Muscle of back (tissue), 11 donors: ENCODE results near the gene ZBTB7A. TPM values are rescaled to one million over a fixed set of nuclear protein-coding genes. Genes with fewer than 3 reads are reported as not detected.

Source experiments
- DNase-seq, 3 donors: peaks; one replicate each; pipeline versions ENCODE4 v3.0.0 to v3.0.0-alpha.2; 2013
- polyA plus RNA-seq, 10 donors: library from polyadenylated mRNA; unstranded; fragments of 120-200 nt; gene quantifications; one replicate each; pipeline ENCODE4 v1.2.1, GENCODE V29; 2013; ENCODE audit not compliant: insufficient read length in 10 of 10

Gene ZBTB7A
- polyA plus RNA-seq, 10 donors = 5.4 to 9.0 (median 8.0) TPM

DNA sequence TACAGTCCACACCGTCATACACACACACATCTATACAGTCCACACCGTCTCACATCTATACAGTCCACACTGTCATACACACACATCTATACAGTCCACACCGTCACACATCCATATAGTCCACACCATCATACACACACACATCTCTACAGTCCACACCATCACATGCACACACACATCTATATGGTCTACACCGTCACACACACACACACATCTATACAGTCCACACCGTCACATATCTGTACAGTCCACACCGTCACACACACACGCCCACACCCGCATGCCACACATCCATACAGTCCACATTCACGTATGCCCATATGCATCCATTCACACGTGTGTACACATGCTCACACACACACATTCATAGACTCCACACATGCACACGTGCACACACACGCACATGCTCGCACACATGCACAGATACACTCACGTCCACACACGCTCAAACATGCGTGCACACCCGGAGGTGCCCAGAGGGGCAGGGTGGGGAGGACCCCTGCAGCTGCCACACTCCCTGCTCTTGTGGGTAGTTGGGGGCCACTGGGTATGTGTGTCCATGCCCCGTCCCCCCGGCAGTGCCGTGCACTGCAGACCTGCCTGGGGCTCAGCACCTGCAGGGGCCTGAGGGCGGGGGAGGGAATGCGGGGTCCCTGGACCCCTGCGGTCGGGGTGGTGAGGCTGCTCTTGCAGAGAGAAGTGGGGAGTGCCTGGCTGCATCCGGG is 30.0 kb downstream of the ZBTB7A start:
- no peak for DNase-seq

DNA sequence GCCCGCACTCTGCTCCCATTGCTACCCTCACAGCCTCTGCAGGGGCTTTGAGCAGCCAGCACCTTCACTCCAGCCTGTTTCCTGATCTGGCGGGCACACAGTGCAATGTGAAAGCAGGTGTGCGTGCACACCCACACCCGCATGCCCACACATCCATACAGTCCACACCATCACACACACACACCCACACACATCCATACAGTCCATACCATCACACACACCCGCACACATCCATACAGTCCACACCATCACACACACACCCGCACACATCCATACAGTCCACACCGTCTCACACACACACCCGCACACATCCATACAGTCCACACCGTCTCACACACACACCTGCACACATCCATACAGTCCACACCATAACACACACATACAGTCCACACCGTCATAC is 31.1 kb downstream of the ZBTB7A start:
- DNase-seq = no peak

DNA sequence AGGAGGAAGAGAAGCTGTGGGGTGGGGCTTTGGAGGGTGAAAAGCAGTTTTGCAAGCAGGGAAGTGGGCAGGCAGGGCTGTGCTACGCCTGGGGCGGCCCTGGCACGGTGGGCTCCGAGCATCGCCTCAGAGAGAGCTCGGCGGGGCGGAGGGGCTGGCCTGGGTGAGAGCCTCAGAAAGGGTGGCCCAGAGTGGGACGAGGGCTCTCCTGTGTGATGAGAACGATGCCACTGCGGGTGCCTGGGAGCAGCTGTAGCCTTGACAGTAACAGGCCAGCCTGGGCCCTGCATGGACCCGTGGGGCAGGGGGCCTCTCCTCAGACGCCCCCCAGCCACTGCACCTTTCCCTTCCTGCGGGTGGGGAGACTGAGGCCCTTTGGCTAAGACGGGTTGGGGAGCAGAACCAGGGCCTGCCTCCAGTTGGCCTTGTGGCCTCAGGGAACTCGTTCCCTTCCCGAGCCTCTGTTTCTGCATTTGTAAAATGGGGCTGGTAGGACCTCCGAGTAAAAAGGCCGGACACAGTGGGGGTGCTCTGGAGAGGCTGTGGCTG is 31.6 kb downstream of the ZBTB7A start:
- DNase-seq = no peak

DNA sequence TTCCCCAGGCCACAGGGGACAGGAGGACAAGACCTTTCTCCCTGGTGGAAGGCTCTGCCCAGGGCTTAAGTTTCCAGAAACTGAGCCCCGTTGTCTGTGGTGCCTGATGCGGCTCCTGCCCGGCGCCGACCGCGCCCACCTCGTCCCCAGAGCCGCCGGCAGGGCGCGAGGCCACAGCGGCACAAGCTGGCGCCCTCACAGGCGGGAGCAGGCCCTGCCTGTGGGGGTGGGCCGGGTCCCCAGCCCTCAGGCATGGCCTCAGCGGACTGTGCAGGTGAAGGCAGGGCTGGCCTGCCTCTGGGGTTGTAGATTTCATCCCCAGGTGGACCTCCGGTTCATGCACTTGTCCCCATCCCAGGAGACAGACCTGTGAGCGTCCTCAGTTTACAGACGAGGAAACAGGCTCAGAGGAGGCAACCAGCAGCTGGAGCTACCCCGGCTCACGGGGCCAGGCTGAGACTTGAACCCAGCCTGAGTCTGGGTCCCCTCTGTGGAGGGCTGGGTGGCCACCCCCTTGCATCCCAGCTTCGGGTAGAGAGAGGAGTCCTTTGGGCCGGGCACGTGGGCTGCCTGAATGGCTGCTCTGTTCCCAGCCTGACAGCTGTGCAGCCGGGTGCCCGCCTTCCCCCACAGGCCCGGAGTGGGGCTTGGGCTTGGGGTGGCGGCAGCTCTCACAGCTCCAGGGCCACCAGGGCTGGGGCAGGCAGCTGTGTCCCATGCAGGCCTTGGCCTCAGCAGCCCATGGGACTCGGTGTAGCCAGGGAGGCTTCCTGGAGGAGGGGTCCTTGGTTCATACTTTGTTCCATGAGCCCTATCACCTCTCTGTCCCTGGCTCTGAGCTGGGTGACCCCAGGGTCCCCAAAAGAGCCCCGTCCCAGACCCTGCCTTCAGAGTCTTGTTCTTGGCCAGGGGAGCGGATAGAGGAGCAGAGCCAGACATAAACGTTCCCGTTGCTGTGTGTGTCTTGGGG is 32.4 kb downstream of the ZBTB7A start:
- DNase-seq = no peak

DNA sequence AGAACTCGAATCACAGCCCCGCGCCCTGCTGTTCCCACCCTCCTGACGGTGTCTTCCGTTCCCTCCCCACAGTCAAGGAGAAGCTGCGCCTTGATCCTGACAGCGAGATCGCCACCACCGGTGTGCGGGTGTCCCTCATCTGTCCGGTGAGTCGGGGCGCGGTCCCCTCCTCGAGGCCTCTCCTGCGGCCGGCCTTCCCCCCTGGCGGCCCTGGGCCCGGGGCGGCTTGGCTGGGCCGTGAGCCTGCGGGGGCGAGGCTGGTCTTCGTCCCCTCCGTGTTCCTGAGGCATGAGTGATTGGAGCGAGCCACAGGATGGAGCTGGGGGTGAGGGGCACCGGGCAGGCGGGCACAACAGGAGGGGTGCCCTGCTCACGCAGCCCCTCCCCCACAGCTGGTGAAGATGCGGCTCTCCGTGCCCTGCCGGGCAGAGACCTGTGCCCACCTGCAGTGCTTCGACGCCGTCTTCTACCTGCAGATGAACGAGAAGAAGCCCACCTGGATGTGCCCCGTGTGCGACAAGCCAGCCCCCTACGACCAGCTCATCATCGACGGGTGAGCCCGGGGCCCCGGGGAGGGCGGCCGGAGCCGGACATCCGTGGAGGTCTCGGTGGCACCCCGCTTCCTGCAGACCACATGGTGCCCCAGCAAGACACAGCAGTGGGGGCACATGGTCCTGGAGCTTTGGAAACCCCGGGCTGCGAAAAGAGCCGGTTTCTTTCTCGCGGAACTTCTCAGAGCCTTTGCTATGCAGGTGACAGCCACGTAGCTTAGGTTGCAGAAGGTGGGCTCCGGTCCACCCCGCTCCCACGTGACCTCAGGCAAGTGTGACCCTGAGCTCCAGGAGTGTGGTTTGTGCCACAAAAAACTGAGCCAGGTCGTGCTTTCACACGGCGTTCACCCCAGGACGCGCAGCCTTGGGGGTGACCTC is 33.4 kb downstream of the ZBTB7A start:
- DNase-seq = no peak

DNA sequence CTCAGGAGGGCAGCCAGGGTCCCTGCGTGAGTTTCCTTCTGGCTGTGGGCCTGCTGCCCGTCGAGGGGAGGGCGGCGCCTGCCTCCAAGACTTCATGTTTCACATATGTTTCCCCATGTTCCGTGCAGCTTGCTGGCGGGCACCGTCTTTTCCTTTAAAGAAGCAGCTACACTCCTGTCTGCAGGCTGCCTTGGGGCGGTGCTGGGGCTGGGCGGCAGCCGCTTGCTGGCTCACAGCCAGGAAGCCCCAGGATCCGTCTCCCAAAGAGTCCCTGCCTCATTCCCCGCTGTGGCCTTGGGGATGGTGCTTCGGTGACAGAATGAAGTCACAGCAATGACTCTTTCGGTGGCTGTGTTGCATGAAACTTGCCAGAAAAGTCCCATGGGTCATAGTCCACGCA is 34.3 kb downstream of the ZBTB7A start:
- DNase-seq = no peak

DNA sequence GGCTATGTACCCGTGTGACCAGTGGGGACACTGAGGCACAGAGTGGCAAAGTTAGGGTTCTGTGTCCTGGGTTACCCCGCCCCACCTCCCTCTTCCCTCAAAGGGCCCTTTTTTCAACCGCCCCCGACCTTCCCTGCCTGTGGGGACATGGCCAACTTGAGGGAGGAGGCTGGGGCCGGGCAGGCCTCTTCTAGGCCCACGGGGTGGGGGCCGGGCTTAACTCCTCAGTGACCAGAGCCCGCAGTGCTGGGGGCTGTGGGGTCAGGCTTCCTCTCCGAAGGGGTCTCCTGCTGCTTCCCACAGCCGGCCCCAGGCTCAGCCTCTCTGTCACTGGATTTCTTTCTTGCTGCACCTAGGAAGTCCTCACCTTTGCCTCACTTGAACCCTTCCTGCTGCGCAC is 35.3 kb downstream of the ZBTB7A start:
- DNase-seq = no peak

DNA sequence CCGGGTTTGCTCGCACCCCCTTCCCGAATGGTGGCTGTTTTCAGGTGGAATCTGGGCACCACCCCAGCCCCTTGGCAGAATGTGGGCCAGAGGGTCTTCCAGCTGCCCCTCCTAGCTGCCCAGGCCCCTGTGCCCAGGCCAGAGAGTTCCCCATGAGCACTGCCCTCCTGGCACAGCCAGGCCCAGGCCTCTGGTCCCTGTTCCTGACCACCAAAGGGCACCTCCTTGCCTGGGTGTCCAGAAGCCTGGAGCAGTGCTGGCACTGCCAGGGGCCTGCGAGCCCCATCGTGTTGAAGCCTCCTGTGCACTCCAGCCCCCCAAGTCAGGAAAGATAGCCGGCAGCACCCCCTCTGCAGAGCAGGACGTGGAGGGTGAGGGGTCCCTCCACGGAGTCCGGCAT is 35.7 kb downstream of the ZBTB7A start:
- no peak for DNase-seq

DNA sequence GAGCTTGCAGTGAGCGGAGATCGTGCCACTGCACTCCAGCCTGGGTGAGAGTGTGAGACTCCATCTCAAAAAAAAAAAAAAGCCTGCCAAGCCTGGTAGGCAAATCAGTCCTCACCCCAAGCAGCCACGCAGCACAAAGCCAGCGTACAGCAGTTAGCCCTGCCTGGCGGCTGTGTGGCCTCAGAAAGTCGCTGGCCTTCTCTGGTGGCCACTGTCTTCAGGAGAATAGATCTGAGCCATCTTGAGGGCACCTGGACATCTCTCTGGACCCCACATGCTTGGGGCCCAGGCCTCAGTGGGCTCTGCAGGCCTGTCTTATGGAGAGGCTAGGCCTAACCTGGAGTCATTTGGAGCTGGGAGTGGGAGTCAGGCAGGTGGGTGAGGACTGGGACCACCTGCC is 36.1 kb downstream of the ZBTB7A start:
- DNase-seq = no peak

DNA sequence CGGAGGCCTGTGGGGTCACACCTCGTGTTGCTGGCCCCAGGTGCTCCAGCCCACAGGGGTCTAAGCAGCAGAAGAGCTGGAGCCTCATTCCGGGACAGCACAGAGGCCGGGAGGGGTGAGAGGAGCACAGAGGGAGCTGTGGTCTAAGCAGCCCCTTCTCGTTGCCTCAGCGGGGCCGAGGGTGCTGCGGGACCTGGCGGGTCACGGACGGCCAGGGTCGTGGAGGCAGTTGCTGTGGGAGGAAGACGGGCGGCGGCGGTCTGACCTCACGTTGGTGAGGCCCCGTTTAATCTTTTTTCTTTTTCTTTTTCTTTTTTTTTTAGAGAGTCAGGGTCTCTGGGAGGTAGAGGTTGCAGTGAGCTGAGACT is 37.5 kb downstream of the ZBTB7A start:
- DNase-seq = no peak

DNA sequence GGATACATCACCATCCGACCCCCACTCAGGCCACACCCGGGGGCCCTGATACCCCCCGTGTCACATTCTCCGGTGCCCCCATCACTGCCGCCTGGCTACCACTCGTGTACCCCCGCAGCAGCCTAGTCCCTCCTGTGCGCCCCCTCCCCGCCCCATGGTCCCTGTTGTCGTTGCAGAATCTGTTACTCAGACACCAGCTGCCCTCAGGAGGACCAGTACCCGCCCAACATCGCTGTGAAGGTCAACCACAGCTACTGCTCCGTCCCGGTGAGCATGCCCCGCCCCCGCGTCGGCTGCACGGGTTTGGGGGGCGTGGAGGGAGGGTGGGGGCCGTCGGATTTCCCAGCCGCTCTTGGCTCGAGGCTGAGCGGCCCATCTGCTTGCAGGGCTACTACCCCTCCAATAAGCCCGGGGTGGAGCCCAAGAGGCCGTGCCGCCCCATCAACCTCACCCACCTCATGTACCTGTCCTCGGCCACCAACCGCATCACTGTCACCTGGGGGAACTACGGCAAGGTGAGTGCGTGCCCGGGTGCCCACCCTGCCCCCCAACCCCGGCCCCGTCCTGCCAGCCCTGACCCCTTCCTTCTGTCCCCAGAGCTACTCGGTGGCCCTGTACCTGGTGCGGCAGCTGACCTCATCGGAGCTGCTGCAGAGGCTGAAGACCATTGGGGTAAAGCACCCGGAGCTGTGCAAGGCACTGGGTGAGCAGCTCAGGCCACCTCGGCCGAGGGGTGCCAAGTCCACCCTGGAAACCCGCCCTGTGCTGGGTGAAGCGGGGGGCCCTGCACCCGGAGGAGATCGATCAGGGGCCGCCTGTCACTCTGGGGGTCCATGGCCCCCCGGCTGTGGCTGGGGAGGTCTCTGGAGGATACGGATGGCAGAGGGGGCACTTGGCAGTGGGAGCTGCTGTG is 38.1 kb downstream of the ZBTB7A start:
- DNase-seq = no peak

DNA sequence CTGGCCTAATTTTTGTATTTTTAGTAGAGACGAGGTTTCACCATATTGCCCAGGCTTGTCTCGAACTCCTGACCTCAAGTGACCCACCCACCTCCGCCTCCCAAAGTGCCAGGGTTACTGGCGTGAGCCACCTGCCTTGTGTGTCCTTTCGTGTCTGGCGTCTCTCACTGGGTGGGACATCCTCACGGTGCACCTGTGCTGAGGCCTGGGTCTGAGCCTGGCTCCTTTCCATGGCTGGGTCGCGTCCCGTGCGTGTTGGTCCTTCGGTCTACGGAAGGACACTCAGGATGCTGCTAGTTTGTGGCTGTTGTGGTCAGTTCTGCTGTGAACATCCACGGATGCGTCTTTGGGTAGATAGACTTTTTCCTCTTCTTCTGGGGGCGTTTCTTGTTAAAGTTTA is 39.6 kb downstream of the ZBTB7A start:
- DNase-seq = no peak

DNA sequence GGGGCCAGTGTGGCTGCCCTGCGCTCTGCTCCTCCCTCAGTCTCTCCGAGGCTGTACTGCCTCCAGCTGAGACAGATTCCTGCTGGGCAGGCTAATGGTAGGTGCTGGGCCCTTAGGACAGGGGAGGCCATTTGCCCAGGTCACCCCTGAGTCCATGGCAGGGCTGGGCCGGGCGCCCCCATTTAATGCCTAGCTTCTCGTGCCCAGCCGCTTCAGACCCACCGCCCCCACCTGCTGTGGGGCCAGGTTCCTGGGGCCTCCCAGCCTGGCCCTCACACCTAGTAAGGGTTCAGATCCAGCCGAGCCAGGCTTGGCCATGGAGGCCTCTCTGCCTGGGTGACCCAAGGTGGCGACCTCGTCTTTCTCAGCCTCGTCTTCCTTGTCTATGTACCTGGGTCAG is 41.4 kb downstream of the ZBTB7A start:
- no peak for DNase-seq

DNA sequence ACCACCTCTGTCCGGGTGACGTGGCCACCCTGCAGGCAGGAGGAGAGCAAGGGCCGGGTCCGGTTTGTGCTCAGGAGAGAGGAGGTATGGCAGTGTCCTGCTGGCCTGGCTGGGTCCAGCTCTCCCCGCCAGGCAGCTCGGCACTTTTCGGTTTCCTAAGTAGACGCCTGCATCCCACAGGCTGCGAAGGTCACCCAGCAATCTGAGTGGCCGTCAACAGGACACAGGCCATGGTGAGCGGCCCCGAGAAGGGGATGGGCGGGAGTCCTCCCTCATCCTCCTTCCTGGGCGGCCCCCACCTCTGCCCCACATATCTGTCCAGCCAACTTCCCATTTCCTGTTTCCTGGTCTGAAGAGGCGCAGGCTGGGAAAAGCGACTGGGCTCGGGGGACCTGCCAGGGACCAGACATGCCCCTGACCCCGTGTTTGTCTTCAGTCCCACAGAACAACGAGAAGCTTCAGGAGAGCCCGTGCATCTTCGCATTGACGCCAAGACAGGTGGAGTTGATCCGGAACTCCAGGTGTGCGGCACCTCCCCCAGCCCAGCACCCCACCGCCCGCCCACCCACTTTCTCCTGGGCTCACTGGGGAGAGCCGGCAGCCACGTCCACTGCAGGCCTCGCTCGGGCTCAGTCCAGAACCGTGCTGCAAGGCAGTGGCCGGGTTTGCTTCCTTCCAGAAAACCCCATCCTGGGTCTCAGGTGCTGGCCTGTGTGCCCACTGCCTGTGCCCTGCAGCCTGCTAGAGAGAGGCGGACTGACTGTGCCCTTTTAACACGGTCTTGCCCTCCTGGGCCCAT is 42.9 kb downstream of the ZBTB7A start:
- no peak for DNase-seq

DNA sequence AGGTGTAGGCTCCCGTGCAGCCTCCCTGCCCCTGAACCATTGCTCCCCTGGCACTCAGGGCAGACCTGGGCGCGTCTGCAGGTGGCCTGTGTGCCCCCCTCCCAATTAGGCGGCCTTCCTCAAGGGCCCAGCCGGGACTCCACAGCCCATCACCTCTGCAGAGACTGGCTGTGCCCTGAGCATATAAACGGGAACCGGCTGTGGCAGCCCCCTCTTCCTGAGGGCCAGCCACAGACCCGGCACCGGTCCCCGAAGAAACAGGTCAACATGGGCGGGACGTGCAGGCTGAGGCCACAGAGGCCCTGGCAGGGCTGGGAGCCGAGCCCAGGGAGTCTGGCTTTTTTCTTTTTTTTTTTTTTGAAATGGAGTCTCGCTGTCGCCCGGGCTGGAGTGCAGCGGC is 47.1 kb downstream of the ZBTB7A start:
- no peak for DNase-seq

DNA sequence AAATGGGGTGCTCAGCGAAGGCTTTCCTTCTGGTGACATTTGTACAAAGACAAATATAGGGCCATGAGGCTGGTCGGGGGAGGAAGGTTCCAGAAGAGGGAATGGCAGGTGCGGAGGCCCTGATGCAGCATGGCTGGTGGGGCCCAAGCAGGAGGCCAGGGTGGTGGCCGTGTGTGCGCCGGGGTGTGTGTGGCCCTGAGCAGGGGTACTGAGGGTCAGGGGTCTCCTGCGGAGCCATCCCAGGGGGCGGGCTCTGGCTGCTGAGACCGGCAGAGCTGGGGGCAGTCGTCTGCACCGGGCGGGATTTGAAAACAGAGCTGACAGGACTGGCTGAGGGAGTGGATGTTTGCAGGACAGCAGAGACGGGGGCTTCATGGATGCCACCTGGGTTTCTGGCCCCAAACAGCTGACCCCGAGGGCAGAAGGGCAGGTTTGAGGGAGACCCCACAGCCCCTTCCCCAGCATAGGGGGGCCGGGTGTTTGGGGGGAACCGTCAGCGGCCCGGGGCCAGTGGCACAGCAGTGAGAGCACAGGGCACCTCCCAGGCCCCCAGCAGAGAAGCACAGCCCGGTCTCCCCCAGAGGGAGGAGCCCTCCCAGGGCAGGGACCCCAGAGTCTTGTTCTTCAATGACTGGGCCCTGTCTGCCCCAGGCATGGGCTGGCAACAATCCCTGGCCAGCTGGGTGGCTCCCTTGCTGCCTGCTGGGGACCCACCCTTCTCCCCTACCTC is 47.8 kb downstream of the ZBTB7A start:
- DNase-seq = no peak

DNA sequence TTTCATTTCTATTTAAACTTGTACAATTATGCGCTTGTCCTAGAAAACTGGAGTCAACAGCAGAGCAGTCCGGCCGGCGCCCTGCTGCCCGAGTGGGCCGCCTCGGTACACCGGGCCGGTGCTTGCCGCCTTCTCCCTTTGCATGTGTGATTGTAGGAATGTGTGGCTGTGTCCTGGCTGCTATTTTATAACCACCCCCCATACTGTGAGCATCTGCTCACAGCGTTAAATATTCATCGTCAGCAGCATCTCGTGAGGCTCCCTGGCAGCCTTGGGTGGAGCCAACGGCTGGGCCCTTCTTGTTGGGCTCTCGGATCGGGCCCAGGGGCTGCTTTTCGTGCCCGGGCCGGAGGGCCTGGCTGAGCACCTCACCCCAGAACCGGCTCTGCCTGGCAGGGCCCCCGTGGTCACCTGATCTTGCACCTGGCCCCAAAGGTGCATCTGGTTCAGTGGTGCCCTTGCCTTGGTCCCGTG is 48.5 kb downstream of the ZBTB7A start:
- no peak for DNase-seq

DNA sequence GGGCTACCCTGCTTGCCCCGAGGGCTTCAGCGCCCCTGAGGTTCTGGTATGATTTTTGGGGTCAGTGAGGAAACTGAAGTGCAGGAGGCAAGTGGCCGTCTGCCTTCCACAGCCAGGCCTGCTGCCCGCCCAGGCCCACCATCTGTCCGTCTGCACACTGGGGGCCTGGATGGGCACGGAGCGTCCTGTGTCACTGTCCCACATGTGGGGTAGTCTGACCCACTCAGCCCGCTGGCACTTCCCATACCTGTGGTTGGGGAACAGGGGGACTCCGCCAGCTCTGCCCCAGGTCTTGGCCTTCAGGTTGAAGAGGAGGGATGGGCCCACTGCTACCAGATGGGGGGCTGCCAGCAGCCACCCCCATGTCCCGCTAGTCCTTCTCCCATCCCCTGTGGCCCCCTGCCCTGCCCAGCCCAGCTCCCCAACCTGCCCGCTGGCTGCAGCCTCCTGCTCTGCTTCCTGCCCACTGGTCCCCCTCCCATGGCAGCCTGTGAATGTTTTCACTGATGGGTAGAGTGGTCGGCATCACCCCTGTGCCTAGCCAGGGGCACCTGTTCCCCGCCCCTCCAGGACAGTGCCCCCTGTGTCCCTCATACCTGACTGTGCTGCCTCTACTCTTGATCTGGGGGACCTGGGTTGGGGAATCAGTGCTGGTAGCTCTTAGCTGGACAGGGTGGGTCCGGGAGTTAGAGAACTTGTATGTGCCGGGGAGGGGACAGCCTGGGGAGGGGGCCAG is 49.6 kb downstream of the ZBTB7A start:
- no peak for DNase-seq
